NB4 (cell line): ENCODE results near the gene PLCB3.

Experiments used
- MYC ChIP-seq: IDR thresholded peaks from 2 replicates; pipeline ENCODE4 v1.6.1; 2011; ENCODE audit warnings: low read depth, low read length
- POLR2A ChIP-seq: IDR thresholded peaks from 2 replicates; pipeline ENCODE4 v1.6.1; 2011; ENCODE audit warnings: mild to moderate bottlenecking; ENCODE audit not compliant: insufficient read length; ENCODE audit errors: extremely low read depth
- TF ChIP-seq, protein P1 (sequence below): IDR thresholded peaks from one replicate; pipeline ENCODE4 v1.5.1; 2012; ENCODE audit warnings: low read depth, low read length
- TF ChIP-seq, protein P2 (sequence below): IDR thresholded peaks from 2 replicates; pipeline ENCODE4 v1.6.1; 2011; ENCODE audit warnings: low read depth, low read length

GRCh38 chr11:64204464-64204989 is 46.8 kb upstream of the PLCB3 start:
- TF ChIP-seq POLR2A (no peak), MYC (peak; percentile 66)
- TF ChIP-seq, protein P1, sequence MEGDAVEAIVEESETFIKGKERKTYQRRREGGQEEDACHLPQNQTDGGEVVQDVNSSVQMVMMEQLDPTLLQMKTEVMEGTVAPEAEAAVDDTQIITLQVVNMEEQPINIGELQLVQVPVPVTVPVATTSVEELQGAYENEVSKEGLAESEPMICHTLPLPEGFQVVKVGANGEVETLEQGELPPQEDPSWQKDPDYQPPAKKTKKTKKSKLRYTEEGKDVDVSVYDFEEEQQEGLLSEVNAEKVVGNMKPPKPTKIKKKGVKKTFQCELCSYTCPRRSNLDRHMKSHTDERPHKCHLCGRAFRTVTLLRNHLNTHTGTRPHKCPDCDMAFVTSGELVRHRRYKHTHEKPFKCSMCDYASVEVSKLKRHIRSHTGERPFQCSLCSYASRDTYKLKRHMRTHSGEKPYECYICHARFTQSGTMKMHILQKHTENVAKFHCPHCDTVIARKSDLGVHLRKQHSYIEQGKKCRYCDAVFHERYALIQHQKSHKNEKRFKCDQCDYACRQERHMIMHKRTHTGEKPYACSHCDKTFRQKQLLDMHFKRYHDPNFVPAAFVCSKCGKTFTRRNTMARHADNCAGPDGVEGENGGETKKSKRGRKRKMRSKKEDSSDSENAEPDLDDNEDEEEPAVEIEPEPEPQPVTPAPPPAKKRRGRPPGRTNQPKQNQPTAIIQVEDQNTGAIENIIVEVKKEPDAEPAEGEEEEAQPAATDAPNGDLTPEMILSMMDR = peak; percentile 84
- TF ChIP-seq, protein P2, sequence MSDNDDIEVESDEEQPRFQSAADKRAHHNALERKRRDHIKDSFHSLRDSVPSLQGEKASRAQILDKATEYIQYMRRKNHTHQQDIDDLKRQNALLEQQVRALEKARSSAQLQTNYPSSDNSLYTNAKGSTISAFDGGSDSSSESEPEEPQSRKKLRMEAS = peak; percentile 70
